AG20443 (cell line): ENCODE measurements around the gene PSMA2.
"Not testable (repeated sequence)": the region's sequence is repeated elsewhere in the genome, so short reads cannot be mapped to it uniquely, and the experiment has no call there.

Experiments used
- DNase-seq: peaks from one replicate; pipeline ENCODE4 v3.0.0; 2012; ENCODE audit warnings: low spot score, mixed read lengths

Gene PSMA2

DNA sequence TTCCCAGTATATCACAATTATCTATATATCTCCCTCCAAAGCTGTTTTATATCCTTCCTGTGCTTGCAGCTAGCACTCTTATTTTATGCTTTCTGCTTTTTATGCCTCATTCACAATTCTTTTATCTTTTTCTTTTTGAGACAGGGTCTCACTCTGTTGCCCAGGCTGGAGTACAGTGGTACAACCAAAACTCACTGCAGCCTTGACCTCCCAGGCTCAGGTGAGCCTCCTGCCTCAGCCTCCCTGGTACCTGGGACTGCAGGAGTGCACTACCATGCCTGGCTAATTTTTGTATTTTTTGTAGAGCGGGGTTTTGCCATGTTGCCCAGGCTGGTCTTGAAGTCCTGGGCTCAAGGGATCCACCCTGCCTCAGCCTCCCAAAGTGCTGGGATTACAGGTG, 25.8 kb downstream of the PSMA2 start:
- no peak for DNase-seq

DNA sequence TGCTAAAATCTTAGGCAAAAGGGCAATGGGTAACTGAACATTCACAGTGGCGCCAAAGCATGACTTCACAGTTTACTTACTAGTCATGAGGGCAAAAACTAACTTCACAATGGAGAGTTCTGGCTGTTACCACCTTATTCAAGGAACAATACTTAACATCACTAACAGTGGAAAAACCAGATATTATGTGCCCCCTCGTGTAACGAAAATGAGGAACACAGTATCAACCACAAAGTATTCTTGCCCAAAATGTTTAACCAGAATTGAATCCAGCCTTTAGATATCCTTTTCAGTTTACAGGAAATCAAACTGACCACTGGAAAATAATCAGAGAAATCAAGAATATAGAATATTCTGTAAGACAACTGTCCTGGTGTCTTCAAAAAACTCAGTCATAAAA, 29.6 kb downstream of the PSMA2 start:
- no peak for DNase-seq

DNA sequence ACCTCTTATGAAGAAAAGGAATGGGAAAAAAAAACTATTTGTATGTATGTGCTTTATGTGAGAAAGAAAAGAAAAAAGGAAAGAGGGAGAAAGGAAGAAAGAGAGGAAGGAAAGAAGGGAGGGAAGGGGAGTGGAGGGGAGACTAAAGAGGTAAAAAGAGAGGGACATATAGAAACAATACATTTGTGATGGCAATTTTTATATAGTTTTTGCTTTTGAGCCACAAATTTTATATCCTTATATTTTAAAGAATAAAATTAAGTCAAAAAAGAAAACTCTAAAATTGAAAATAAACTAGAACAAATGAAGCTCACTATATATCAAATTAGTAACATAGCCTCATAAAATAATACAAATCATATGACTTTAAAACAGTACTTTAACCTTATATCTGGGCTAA, 31.1 kb downstream of the PSMA2 start:
- DNase-seq: no peak

DNA sequence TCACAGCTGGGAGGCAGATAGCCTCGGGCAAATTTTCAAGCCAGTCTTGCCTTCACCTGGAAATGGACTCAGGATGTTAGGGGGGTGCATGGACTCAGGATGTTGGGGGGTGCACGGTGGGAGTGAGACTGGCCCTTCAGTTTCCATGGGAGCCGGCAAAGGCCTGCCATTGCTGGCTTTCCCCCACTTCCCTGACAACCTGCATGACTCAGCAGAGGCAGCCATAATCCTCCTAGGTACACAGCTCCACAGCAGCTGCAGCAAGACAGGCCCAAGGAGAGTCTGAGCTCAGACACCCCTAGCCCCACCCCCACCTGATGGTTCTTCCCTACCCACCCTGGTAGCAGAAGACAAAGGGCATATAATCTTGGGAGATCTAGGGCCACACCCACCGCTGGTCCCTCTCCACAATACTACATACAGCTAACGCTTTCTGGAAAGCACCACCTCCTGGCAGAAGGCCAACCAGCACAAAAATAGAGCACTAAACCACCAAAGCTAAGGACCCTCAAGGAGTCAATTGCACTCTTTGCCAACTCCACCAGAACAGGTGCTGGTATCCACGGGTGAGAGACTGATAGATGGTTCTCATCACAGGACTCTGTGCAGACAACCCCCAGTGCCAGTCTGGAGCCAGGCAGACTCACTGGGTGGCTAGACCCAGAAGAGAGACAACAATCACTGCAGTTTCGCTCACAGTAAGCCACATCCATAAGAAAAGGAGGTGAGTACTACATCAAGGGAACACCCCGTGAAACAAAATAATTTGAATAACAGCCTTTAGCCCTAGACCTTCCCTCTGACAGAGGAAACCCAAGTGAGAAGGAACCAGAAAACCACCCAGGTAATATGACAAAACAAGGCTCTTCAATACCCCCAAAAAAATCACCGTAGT, 38.4 kb downstream of the PSMA2 start:
- DNase-seq: no peak

DNA sequence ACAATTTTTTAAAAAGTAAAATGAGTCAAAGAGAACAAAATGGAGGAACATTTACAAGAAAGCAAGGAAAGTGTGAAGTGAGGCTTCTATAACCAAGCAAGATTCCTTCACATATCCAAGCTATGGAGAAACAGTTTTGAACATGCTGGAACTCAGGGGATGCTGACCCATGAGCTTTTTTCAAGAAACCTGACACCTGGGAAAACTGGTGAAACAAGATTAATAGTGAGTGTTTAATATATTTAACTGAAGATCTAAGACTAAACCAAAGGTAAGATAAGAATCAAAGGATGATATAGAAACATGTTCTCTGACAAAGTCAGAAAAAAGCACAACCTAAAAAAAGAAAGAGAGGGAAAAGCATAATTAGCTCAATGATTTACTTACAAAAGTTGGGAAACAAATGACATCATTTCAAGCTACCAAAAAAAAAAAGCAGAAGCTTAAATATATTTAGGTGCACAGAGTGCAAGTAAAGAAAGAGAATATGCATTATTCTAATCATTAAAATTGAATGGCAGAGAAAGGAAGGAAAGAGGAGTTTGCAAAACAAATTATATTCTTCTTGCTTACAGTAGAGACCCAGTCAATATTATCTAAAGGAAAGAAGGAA, 45.0 kb downstream of the PSMA2 start:
- DNase-seq: no peak

DNA sequence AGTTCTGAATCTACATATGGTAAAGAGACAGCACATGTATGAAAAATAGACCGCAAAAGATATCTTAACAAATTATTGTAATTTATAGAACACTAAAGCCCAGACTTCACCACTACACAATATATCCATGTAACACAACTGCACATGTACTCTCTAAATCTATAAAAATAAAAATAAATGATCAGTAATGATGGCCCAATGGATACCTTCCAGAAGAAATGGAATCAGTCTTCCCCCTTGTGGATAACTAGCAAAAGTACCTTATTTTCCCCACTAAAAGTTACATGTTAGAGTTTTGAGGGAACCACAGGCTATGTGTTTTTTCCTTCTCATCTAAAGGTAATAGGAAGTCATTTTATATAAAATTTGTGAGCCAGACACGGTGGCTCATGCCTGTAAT, 45.8 kb downstream of the PSMA2 start:
- DNase-seq: no peak

DNA sequence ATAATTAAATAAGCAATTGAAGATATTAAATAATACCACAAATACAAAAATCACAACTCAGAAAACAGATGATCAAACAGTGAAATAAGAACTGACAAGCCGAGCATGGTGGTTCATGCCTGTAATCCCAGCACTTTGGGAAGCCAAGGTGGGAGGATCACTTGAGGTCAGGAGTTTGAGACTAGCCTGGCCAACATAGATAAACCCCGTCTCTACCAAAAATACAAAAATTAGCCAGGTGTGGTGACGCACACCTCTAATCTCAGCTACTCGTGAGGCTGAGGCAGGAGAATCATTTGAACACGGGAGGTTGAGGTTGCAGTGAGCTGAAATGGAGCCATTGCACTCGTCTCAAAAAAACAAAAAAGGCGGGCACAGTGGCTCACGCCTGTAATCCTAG, 46.8 kb downstream of the PSMA2 start:
- not testable (repeated sequence) for DNase-seq

DNA sequence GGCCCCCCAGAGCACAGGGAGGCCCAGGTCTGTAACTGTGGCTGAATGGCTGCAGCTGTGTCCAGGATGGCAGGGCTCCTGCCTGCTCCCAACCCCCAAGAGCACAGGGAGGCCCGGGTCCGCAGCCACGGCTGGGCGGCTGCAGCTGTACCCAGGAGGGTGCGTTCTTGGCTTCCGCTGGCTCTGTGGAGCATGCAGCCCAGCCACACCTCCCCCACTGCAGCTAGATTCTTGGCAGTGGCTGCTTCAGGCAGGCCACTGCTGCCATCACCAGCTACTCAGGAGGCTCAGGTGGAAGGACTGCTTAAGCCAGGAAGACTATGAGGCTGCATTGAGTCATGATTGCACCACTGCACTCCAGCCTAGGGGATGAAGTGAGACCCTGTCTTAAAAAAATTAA, 48.0 kb downstream of the PSMA2 start:
- DNase-seq: no peak

DNA sequence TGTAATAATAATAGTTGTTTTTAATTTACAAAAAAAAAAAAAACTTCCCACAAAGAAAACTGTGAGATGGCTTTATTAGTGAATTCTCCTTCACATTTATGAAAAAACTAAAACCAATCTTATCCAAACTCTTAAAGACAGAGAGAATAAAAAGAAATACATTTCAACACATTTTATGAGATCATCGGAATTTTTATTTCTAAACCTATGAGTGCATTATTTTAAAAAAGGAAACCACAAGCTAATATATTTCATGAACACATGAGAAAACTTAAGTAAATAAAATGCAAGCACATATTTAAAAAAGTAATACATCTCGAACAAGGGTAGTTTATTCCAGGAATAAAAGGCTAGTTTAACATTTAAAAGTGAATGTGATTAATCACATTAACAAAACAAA, 51.6 kb downstream of the PSMA2 start:
- DNase-seq: no peak

DNA sequence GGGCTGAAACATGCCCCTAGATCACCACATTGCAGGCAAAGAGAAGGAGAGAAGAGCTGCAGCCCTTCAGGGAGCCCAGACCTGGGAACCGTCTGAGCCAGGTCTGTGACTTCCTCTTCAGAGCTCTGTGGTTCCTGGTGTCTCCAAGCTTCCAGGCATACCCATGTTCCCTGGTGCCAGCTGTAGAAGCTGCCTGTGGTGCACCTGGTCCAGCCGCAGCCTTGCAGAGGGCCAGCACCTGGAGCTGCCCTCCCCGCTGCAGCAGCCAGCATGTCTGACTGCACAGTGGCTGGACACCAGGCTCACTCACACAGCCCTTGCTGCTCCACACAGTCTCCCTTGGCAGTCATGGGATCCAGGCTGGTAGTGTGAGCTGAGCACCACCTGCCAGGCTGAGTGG, 53.7 kb downstream of the PSMA2 start:
- no peak for DNase-seq

DNA sequence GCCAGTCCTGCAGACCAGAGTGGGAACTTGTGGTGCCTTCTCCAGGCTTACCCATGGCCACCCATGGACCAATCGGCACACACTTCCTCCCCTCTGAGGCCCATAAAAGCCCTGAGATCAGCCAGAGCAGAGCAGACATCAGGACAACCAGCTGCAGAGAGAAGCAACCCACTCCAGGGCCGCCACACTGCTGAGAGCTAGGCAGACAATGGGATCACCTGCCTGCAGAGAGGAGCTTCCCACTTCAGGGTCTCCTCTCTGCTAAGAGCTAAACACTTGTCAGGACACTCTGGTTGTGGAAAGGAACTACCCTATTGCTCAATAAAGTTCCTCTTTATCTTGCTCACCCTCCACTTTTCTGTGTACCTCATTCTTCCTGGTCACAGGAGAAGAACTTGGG, 54.1 kb downstream of the PSMA2 start:
- no peak for DNase-seq

DNA sequence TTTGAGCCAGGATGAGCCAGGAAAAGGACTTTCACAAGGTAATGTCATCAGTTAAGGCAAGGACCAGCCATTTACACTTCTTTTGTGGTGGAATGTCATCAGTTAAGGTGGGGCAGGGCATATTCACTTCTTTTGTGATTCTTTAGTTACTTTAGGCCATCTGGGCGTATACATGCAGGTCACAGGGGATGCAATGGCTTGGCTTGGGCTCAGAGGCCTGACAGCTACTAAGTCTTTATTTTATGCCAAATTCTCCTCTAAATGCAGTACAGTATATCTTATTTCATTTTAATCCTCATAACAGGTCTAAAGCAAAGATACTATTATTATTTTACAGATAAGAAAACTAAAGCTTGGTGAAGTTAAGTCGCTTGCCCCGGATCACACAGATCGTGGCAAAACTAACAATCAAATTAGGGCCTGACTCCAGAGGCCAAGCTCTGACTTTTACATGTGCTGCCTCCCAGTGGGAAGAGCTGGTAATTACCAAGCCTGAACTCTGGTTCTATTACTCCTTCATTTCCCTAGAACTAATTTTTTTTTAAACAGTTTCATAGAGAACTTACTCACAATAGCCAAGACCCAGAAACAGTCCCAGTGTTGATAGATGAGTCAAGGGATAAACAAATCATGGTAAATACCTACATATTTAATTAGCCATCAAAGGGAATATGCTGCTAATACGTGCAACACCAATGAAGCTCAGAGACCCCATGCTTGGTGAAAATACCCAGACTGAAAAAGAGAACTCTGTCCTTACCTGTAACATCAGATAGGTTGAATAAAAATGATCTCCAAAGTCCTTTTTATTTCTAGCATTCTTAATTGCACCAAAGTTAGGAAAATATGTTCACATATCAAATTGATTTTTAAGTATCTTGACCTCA, 55.5 kb downstream of the PSMA2 start:
- DNase-seq: peak; percentile 81

DNA sequence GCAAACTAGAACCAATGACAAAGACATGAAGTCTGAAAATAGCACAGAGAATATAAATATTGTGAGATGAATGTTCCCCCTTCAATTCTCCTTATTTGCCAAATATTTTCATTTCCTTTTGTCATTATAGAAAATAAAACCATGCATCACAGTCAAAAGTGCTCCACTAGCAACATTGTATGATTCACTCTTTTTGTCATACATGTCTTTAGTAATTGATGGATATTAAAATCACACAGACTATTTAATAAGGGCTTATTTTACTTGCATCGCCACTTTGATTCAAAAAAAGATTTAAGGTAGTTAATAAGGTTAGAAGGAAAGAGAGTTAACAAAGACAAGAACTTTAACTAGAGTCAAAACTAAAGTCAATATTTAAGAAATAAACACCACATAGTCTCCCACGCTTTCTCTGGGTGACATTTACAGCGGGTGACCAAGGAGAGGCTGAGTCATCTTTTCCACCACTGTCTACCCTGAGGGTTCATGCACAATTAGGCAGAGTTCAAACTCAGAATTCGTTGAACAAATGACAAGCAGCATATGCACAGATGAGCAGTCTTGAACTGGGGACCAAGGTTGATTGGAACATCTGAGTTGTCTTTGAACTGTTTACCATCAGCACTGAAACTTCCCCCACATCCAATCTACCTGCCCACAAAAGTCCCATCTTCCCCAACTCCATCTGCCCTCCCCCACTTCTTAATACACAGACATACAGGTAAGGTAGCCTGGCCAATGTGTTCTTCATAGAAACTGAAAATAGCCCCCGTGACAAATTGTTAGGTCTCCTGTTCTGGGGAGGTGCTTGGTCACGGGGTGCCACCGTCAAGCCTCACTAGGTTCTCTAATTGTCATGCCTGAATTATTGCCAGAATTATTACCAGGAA, 62.6 kb downstream of the PSMA2 start:
- peak; percentile 19 for DNase-seq

DNA sequence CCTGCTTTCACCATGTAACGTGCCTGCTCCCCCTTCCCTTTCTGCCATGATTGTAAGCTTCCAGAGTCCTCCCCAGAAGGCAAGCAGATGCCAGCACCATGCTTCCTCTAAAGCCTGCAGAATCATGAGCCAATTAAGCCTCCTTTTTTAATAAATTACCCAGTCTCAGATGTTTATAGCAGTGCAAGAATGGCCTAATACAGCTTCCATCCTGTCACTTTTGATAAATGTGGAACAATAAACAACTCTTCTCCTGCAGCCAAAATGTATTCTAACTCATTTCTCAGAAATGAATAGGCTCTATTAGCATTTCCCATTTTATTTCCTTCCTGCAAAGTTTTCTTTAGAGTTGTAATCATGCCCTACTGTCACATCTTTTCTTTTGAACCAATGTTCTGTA, 63.5 kb downstream of the PSMA2 start:
- DNase-seq: no peak
